HEK293 (cell line): ENCODE results near the gene COG8.

Experiments
- GLIS1 ChIP-seq: fragments of 450-650 bp; formaldehyde crosslinking; IDR thresholded peaks from 2 replicates; pipeline ENCODE4 v1.5.1; 2016; ENCODE audit warnings: missing biosample characterization, missing genetic modification characterization
- HOXA7 ChIP-seq: sonication (generic); formaldehyde crosslinking; IDR thresholded peaks from 2 replicates; pipeline ENCODE4 v1.8.1; 2022; ENCODE audit warnings: missing genetic modification reagents, borderline replicate concordance
- OSR2 ChIP-seq: fragments of 450-650 bp; formaldehyde crosslinking; IDR thresholded peaks from 2 replicates; pipeline ENCODE4 v1.5.1; 2016; ENCODE audit warnings: missing biosample characterization, missing genetic modification characterization
- REST ChIP-seq: fragments of 450-650 bp; formaldehyde crosslinking; IDR thresholded peaks from 2 replicates; pipeline ENCODE4 v1.5.1; 2016; ENCODE audit warnings: missing biosample characterization, missing genetic modification characterization
- ZNF302 ChIP-seq: fragments of 450-650 bp; formaldehyde crosslinking; IDR thresholded peaks from 2 replicates; pipeline ENCODE4 v1.5.1; 2016; ENCODE audit warnings: missing biosample characterization, missing genetic modification characterization, low read depth
- ZNF626 ChIP-seq: fragments of 450-650 bp; sonication (Bioruptor Pico); formaldehyde crosslinking; IDR thresholded peaks from 2 replicates; pipeline ENCODE4 v1.5.1; 2018; ENCODE audit warnings: missing biosample characterization, missing genetic modification characterization, inconsistent platforms
- ZNF837 ChIP-seq: fragments of 450-650 bp; formaldehyde crosslinking; IDR thresholded peaks from 2 replicates; pipeline ENCODE4 v1.5.1; 2016; ENCODE audit warnings: missing biosample characterization, missing genetic modification characterization
- TF ChIP-seq, protein P1 (sequence below): fragments of 450-650 bp; formaldehyde crosslinking; IDR thresholded peaks from 2 replicates; pipeline ENCODE4 v1.5.1; 2016; ENCODE audit warnings: missing biosample characterization, missing genetic modification characterization
- TF ChIP-seq, protein P2 (sequence below): fragments of 450-650 bp; formaldehyde crosslinking; IDR thresholded peaks from 2 replicates; pipeline ENCODE4 v1.5.1; 2016; ENCODE audit warnings: missing biosample characterization, missing genetic modification characterization, low read depth
- TF ChIP-seq, protein P3 (sequence below): fragments of 450-650 bp; formaldehyde crosslinking; IDR thresholded peaks from 2 replicates; pipeline ENCODE4 v1.5.1; 2016; ENCODE audit warnings: missing biosample characterization, missing genetic modification characterization, borderline replicate concordance

GRCh38 chr16:69309316-69309715 is 30.0 kb downstream of the COG8 start:
- TF ChIP-seq OSR2 (no peak), REST (tag by site-specific recombination) (no peak), HOXA7 (CRISPR knock-in tag) (no peak), ZNF626 (no peak), ZNF302 (tag by site-specific recombination) (no peak), ZNF837 (tag by site-specific recombination) (no peak), GLIS1 (tag by site-specific recombination) (no peak)
- TF ChIP-seq, protein P1, sequence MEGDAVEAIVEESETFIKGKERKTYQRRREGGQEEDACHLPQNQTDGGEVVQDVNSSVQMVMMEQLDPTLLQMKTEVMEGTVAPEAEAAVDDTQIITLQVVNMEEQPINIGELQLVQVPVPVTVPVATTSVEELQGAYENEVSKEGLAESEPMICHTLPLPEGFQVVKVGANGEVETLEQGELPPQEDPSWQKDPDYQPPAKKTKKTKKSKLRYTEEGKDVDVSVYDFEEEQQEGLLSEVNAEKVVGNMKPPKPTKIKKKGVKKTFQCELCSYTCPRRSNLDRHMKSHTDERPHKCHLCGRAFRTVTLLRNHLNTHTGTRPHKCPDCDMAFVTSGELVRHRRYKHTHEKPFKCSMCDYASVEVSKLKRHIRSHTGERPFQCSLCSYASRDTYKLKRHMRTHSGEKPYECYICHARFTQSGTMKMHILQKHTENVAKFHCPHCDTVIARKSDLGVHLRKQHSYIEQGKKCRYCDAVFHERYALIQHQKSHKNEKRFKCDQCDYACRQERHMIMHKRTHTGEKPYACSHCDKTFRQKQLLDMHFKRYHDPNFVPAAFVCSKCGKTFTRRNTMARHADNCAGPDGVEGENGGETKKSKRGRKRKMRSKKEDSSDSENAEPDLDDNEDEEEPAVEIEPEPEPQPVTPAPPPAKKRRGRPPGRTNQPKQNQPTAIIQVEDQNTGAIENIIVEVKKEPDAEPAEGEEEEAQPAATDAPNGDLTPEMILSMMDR, result no peak
- TF ChIP-seq, protein P2, sequence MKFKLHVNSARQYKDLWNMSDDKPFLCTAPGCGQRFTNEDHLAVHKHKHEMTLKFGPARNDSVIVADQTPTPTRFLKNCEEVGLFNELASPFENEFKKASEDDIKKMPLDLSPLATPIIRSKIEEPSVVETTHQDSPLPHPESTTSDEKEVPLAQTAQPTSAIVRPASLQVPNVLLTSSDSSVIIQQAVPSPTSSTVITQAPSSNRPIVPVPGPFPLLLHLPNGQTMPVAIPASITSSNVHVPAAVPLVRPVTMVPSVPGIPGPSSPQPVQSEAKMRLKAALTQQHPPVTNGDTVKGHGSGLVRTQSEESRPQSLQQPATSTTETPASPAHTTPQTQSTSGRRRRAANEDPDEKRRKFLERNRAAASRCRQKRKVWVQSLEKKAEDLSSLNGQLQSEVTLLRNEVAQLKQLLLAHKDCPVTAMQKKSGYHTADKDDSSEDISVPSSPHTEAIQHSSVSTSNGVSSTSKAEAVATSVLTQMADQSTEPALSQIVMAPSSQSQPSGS (tag by site-specific recombination), result no peak
- TF ChIP-seq, protein P3, sequence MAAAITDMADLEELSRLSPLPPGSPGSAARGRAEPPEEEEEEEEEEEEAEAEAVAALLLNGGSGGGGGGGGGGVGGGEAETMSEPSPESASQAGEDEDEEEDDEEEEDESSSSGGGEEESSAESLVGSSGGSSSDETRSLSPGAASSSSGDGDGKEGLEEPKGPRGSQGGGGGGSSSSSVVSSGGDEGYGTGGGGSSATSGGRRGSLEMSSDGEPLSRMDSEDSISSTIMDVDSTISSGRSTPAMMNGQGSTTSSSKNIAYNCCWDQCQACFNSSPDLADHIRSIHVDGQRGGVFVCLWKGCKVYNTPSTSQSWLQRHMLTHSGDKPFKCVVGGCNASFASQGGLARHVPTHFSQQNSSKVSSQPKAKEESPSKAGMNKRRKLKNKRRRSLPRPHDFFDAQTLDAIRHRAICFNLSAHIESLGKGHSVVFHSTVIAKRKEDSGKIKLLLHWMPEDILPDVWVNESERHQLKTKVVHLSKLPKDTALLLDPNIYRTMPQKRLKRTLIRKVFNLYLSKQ (tag by site-specific recombination), result no peak
